HepG2 (cell line): ENCODE results near the gene SECTM1. TPM values are rescaled to one million over a fixed set of nuclear protein-coding genes. Genes with fewer than 3 reads are reported as not detected.

Experiments used
- ATAC-seq: fragments of 200-7000 bp; cut with Tn5 transposase; 3 replicates; pipeline ENCODE4 v1.9.1; 2020; ENCODE audit warnings: mild to moderate bottlenecking, moderate library complexity
- BruUV-seq: library from RNA; stranded (reverse); fragments of 400-500 nt; replicated peaks from 2 replicates; lab custom pipeline; 2021; lab: Mats Ljungman, UMichigan
- CTCF ChIA-PET: fragments of 300-600 bp; formaldehyde crosslinking; extraction: SDS; loops from one replicate; lab custom pipeline; 2021; ENCODE audit warnings: low total read pairs, inconsistent platforms, low intra/inter-chr PET ratio; lab: Yijun Ruan, JAX
- POLR2A ChIA-PET: fragments of 350-600 bp; sonication (Branson Sonifier 250); formaldehyde crosslinking; loops from one replicate; lab custom pipeline; 2020; ENCODE audit warnings: antibody characterized with exemption, inconsistent platforms; lab: Yijun Ruan, JAX
- DNase-seq: peaks from one replicate; pipeline ENCODE4 v3.0.0-alpha.2; 2015; ENCODE audit warnings: low spot score
- FAIRE-seq: peaks from 3 replicates; lab custom pipeline; 2011; peaks lifted over from hg19 to GRCh38; lab: Jason Lieb, UNC
- H2AFZ ChIP-seq: one replicate; pipeline ENCODE4 v1.6.1; 2011; ENCODE audit warnings: low read length, inconsistent platforms
- H3K27ac ChIP-seq: fragments of 300-600 bp; 3 replicates; pipeline ENCODE4 v1.8.0; 2011; ENCODE audit warnings: mixed run types, mild to moderate bottlenecking, mixed read lengths, low read length, inconsistent platforms; ENCODE audit not compliant: insufficient read depth; ENCODE audit errors: extremely low read length
- H3K27me3 ChIP-seq, 2 experiments: fragments of 200-600 bp in 1 of 2; 2 replicates in 1 of 2; 3 replicates in 1 of 2; pipeline versions ENCODE4 v1.6.0 to v1.8.0; 2011; ENCODE audit warnings: low read length in 2 of 2, mild to moderate bottlenecking in 2 of 2, moderate library complexity in 2 of 2, inconsistent platforms in 1 of 2; ENCODE audit not compliant: insufficient read depth in 2 of 2, control insufficient read depth in 1 of 2
- H3K36me3 ChIP-seq, 2 experiments: fragments of 200-600 bp in 1 of 2; replicated peaks in 1 of 2; 2 replicates in 1 of 2; 3 replicates in 1 of 2; pipeline versions ENCODE4 v1.5.1 to v1.8.0; 2011; ENCODE audit warnings: low read length in 2 of 2, inconsistent platforms in 1 of 2; ENCODE audit not compliant: insufficient read depth in 2 of 2, control insufficient read depth in 1 of 2
- H3K4me1 ChIP-seq: 2 replicates; pipeline ENCODE4 v1.5.1; 2012; ENCODE audit warnings: low read length, inconsistent platforms; ENCODE audit not compliant: insufficient read depth
- H3K4me2 ChIP-seq: 2 replicates; pipeline ENCODE4 v1.6.0; 2011; ENCODE audit warnings: low read depth, low read length, inconsistent platforms
- H3K4me3 ChIP-seq, 3 experiments: fragments of 200-600 bp in 1 of 3; sonication (generic), shearing (Covaris generic) in 1 of 3; replicated peaks in 1 of 3; 2 replicates each; pipeline ENCODE4 v1.5.1; 2011 to 2016; ENCODE audit warnings: low read length in 3 of 3, inconsistent platforms in 2 of 3, low read depth in 2 of 3, mild to moderate bottlenecking in 2 of 3, control low read depth in 1 of 3, mixed read lengths in 1 of 3; ENCODE audit not compliant: insufficient read depth in 1 of 3
- H3K79me2 ChIP-seq: one replicate; pipeline ENCODE4 v1.6.1; 2011; ENCODE audit warnings: low read length, inconsistent platforms; ENCODE audit not compliant: insufficient read depth
- H3K9ac ChIP-seq: 2 replicates; pipeline ENCODE4 v1.6.0; 2011; ENCODE audit warnings: mild to moderate bottlenecking, low read depth, low read length, inconsistent platforms; ENCODE audit not compliant: insufficient read depth
- H3K9me3 ChIP-seq: 2 replicates; pipeline ENCODE4 v1.5.1; 2012; ENCODE audit warnings: mild to moderate bottlenecking, low read length
- H4K20me1 ChIP-seq: 2 replicates; pipeline ENCODE4 v1.6.0; 2011; ENCODE audit warnings: inconsistent platforms, mild to moderate bottlenecking, low read length, moderate library complexity; ENCODE audit not compliant: insufficient read depth
- CSRNP2 ChIP-seq: sonication (generic); formaldehyde crosslinking; conservative IDR thresholded peaks from 2 replicates; pipeline ENCODE4 v1.8.0; 2022; ENCODE audit warnings: low read depth, missing genetic modification reagents
- ELF1 ChIP-seq: sonication (generic); formaldehyde crosslinking; IDR thresholded peaks from 2 replicates; pipeline ENCODE4 v1.4.0; 2020; ENCODE audit warnings: missing genetic modification reagents
- MYNN ChIP-seq: sonication (generic); formaldehyde crosslinking; IDR thresholded peaks from 2 replicates; pipeline ENCODE4 v1.4.0; 2020; ENCODE audit warnings: mild to moderate bottlenecking, low read depth, missing genetic modification reagents
- PBX2 ChIP-seq: IDR thresholded peaks from 2 replicates; pipeline ENCODE4 v1.6.1; 2016; ENCODE audit warnings: control low read depth
- PPARG ChIP-seq: conservative IDR thresholded peaks from 2 replicates; pipeline ENCODE4 v1.6.1; 2016; ENCODE audit warnings: missing biosample characterization, missing genetic modification reagents
- SKI ChIP-seq: fragments of 450-650 bp; IDR thresholded peaks from one replicate; pipeline ENCODE4 v1.6.1; 2018; ENCODE audit warnings: mild to moderate bottlenecking; ENCODE audit not compliant: partially characterized antibody
- ZBTB21 ChIP-seq: sonication (generic); formaldehyde crosslinking; IDR thresholded peaks from 2 replicates; pipeline ENCODE4 v1.4.0; 2020; ENCODE audit warnings: missing genetic modification reagents
- ZNF3 ChIP-seq: IDR thresholded peaks from 2 replicates; pipeline ENCODE4 v1.7.0; 2017; ENCODE audit warnings: inconsistent platforms
- ZNF33A ChIP-seq: sonication (generic); formaldehyde crosslinking; IDR thresholded peaks from 2 replicates; pipeline ENCODE4 v1.5.1; 2020; ENCODE audit warnings: missing genetic modification reagents, mild to moderate bottlenecking, moderate library complexity, borderline replicate concordance
- WGBS: methylation state at CpG from one replicate; pipeline ENCODE4 v1.1.6; 2017; ENCODE audit warnings: low lambda C conversion rate; 5-methylcytosine and 5-hydroxymethylcytosine counted together
- in situ Hi-C: cut with HindIII; loops from 2 replicates; pipeline ENCODE4 v1.10.0; 2017; ENCODE audit warnings: low pct_unique_long_range_greater_than_20kb; ENCODE audit not compliant: extremely low pct_ligation_motif_present
- intact Hi-C: fragments of 100-400 bp; cut with micrococcal nuclease; formaldehyde crosslinking; loops from one replicate; pipeline ENCODE4 v1.10.0; 2022; ENCODE audit not compliant: unreplicated experiment
- polyA plus RNA-seq, 8 experiments: library from polyadenylated mRNA; depleted of rRNA in 3 of 8; stranded (reverse) in 7 of 8; unstranded in 1 of 8; fragments of >200 nt; fragmentation: Illumina TruSeq in 4 of 8; extraction: Trizol in 4 of 8; gene quantifications; 2 replicates each; pipeline versions ENCODE4 v1.2.1 to v1.2.3, GENCODE V29; 2011 to 2016; ENCODE audit warnings: low read depth in 4 of 8, missing spikeins in 1 of 8, mixed read lengths in 1 of 8; ENCODE audit not compliant: insufficient read depth in 1 of 8
- total RNA-seq, 5 experiments: library from RNA; depleted of rRNA; stranded (reverse); fragments of >200 nt; fragmentation: Illumina TruSeq; extraction: Trizol; gene quantifications; 2 replicates each; pipeline ENCODE4 v1.2.3, GENCODE V29; 2016; ENCODE audit warnings: low read depth in 1 of 5

The SECTM1 gene
- total and polyA plus RNA-seq, 2 of the 13 experiments (the other 11 are each of a cell fraction or from before 2014, with no cell fraction given), result 3.5 to 5.3 TPM

GRCh38 chr17:82311971-82312370 lies 21.6 kb downstream of the SECTM1 start:
- Histone ChIP-seq H3K4me2 (no peak overlapping the region), H4K20me1 (no peaks in the 10 kb centered on the region), H3K4me1 (peaks cover 38% of the 10 kb centered on the region), H3K36me3 (no peaks in the 10 kb centered on the region), H3K27me3 (no peaks in the 10 kb centered on the region; a peak in 1 of 5 replicates), H3K4me3 (no peak overlapping the region), H3K9ac (no peak overlapping the region), H3K79me2 (peaks cover 3% of the 10 kb centered on the region), H2AFZ (no peak overlapping the region), H3K9me3 (no peaks in the 10 kb centered on the region), H3K27ac (no peak overlapping the region)
- intact Hi-C loops (no loop called here), in situ Hi-C loops (no loop called here)
- no peak for DNase-seq
- no peak for TF ChIP-seq CSRNP2 (CRISPR knock-in tag)
- TF ChIP-seq SKI, result no peak
- no peak for TF ChIP-seq ZBTB21 (CRISPR knock-in tag)
- no peak for TF ChIP-seq ZNF3 (CRISPR knock-in tag)
- no peak for TF ChIP-seq PBX2
- no peak for TF ChIP-seq PPARG
- no peak for TF ChIP-seq ELF1 (CRISPR knock-in tag)
- no peak for TF ChIP-seq ZNF33A (CRISPR knock-in tag)
- no peak for TF ChIP-seq MYNN (CRISPR knock-in tag)
- no peak for ATAC-seq
- POLR2A ChIA-PET, result no interaction called here
- no peak for FAIRE-seq
- CTCF ChIA-PET, result no interaction called here
- BruUV-seq, result no TSS peak
- WGBS, result 94% methylated on average over 13 of the region's 13 CpGs
